ENCODE results near the gene PNN. TPM values are rescaled to one million over a fixed set of nuclear protein-coding genes. Genes with fewer than 3 reads are reported as not detected.
"Not testable (repeated sequence)": the region's sequence is repeated elsewhere in the genome, so short reads cannot be mapped to it uniquely, and the experiment has no call there.

The PNN gene
- total RNA-seq, 1 experiment from 2014 or later: 93.5 TPM

DNA sequence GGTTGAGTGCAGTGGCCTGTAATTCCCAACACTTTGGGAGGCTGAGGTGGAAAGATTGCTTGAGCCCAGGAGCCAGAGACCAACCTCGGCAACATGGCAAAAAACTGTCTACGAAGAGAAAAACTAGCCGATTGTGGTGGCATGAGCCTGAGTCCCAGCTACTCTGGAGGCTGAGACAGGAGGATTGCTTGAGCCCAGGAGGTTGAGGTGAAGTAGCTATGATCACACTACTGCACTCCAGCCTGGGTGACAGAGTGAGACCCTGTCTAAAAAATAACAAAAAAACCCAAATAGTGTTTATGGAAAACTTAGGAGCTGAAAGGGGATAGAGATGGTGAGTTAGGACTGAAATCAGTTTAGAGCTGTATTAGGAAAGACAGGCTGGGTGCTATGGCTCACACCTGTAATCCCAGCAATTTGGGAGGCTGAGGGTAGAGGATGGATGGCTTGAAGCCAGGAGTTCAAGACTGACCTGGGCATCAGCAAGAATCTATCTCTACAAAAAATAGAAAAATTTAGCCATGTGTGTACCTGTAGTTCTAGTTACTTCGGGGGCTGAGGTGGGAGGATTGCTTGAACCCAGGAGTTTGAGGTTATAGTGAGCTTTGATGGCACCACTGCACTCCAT, 9.7 kb downstream of the PNN start:
- peak overlapping the region; percentile 70 for H3K27ac Mint-ChIP-seq (ENCODE audit: unreplicated experiment)

DNA sequence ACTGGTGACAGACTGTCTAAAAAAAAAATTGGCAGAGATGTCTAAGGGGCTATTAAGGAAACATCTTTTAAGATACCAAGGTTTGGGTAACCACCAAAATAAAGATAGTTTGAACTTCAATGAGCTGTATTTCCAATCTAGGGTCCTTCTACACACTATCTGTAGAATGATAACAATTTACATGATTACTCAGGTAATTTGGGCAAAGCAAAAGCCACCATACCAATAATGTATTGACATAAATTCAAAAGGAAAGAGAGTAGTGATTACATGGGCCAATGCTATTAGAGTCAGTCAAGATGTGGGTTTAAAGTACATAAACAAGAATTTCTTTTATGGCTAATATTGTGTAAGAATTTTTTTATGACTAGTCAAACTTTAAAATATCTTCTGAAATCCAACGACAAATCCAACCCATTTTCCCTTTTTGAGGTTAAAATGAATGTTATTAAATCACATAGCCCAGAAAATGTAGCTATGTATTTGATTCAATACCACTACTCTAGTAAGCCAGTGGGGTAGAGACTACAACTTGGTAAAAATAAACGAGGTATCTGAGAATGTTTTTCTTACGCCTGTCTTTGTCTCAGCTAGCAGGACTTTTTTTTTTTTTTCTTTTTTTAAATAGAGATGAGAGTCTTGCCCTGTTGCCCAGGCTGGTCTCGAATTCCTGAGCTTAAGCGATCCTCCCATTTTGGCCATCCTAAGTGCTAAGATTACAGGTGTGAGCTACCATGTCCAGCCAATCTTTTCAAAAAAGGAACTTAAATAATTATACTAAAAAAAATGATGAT, 10.4 kb downstream of the PNN start:
- intact Hi-C loops (cut with micrococcal nuclease; ENCODE audit: unreplicated experiment): no loop called here
- Mint-ChIP-seq H3K9me3 (ENCODE audit: low read depth, unreplicated experiment) (no peaks in the 10 kb centered on the region), H3K27ac (ENCODE audit: unreplicated experiment) (no peak overlapping the region), H3K36me3 (ENCODE audit: insufficient read depth, unreplicated experiment) (peaks cover 15% of the 10 kb centered on the region), H3K27me3 (ENCODE audit: unreplicated experiment) (no peaks in the 10 kb centered on the region), H3K4me3 (ENCODE audit: low read depth, unreplicated experiment) (peak overlapping the region; percentile 17), H3K4me1 (ENCODE audit: low read depth, unreplicated experiment) (no peaks in the 10 kb centered on the region)
- BruUV-seq (replicated peaks): no TSS peak
- CTCF ChIA-PET: interaction anchor here (0.5 to 0.7 kb wide), 2 partner anchors 27 to 81 kb away, joined by 3 to 8 read pairs; no protein-coding TSS in a partner anchor
- TF ChIP-seq, protein P1, sequence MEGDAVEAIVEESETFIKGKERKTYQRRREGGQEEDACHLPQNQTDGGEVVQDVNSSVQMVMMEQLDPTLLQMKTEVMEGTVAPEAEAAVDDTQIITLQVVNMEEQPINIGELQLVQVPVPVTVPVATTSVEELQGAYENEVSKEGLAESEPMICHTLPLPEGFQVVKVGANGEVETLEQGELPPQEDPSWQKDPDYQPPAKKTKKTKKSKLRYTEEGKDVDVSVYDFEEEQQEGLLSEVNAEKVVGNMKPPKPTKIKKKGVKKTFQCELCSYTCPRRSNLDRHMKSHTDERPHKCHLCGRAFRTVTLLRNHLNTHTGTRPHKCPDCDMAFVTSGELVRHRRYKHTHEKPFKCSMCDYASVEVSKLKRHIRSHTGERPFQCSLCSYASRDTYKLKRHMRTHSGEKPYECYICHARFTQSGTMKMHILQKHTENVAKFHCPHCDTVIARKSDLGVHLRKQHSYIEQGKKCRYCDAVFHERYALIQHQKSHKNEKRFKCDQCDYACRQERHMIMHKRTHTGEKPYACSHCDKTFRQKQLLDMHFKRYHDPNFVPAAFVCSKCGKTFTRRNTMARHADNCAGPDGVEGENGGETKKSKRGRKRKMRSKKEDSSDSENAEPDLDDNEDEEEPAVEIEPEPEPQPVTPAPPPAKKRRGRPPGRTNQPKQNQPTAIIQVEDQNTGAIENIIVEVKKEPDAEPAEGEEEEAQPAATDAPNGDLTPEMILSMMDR (IDR thresholded peaks at IDR 0.05; ENCODE audit: unreplicated experiment): no peak
- DNase-seq: no peak

More for the DNA sequence above, 9.7 kb downstream of the PNN start:
- no peaks in the 10 kb centered on the region for H3K9me3 Mint-ChIP-seq (ENCODE audit: low read depth, unreplicated experiment)
- CTCF ChIA-PET: interaction anchor here (0.7 kb wide), 2 partner anchors 82 to 672 kb away, joined by 3 to 5 read pairs; no protein-coding TSS in a partner anchor
- H3K4me3 Mint-ChIP-seq (ENCODE audit: low read depth, unreplicated experiment): peak overlapping the region; percentile 17
- no peak for DNase-seq
- no peaks in the 10 kb centered on the region for H3K27me3 Mint-ChIP-seq (ENCODE audit: unreplicated experiment)
- TF ChIP-seq, protein P1 (IDR thresholded peaks at IDR 0.05; ENCODE audit: unreplicated experiment): no peak
- peaks cover 18% of the 10 kb centered on the region for H3K36me3 Mint-ChIP-seq (ENCODE audit: insufficient read depth, unreplicated experiment)
- no TSS peak for BruUV-seq (replicated peaks)
- intact Hi-C loops (cut with micrococcal nuclease; ENCODE audit: unreplicated experiment): no loop called here
- no peaks in the 10 kb centered on the region for H3K4me1 Mint-ChIP-seq (ENCODE audit: low read depth, unreplicated experiment)

DNA sequence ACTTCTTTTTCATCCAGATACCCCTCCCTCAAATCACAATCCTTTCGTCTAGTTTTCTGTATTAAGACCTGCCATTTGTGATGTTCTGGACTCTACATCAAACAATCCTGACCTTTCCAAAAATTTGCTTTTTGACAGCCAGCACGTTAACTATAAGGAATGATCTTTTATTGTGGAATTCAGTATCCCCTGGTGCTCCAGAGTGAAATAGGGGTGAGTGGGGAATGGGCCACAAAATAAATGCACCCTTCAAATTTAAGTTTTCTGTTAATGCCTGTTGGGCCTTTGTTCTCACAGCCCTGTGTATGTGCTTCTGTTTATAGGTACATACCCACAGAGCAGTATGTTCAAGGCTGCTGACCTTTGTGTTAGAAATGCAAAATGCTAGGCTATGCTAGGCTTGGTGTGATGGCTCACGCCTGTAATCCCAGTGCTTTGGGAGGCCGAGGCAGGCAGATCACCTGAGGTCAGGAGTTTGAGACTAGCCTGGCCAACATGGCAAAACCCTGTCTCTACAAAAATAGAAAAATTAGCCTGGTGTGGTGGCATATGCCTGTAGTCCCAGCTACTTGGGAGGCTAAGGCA, 12.0 kb downstream of the PNN start:
- Mint-ChIP-seq H3K27ac (ENCODE audit: unreplicated experiment) (no peak overlapping the region), H3K9me3 (ENCODE audit: low read depth, unreplicated experiment) (no peaks in the 10 kb centered on the region), H3K27me3 (ENCODE audit: unreplicated experiment) (no peaks in the 10 kb centered on the region), H3K4me1 (ENCODE audit: low read depth, unreplicated experiment) (no peaks in the 10 kb centered on the region), H3K36me3 (ENCODE audit: insufficient read depth, unreplicated experiment) (peaks cover 15% of the 10 kb centered on the region), H3K4me3 (ENCODE audit: low read depth, unreplicated experiment) (no peak overlapping the region)
- DNase-seq: no peak
- CTCF ChIA-PET: no interaction called here
- intact Hi-C loops (cut with micrococcal nuclease; ENCODE audit: unreplicated experiment): no loop called here
- BruUV-seq (replicated peaks): no TSS peak
- TF ChIP-seq, protein P1 (IDR thresholded peaks at IDR 0.05; ENCODE audit: unreplicated experiment): no peak

DNA sequence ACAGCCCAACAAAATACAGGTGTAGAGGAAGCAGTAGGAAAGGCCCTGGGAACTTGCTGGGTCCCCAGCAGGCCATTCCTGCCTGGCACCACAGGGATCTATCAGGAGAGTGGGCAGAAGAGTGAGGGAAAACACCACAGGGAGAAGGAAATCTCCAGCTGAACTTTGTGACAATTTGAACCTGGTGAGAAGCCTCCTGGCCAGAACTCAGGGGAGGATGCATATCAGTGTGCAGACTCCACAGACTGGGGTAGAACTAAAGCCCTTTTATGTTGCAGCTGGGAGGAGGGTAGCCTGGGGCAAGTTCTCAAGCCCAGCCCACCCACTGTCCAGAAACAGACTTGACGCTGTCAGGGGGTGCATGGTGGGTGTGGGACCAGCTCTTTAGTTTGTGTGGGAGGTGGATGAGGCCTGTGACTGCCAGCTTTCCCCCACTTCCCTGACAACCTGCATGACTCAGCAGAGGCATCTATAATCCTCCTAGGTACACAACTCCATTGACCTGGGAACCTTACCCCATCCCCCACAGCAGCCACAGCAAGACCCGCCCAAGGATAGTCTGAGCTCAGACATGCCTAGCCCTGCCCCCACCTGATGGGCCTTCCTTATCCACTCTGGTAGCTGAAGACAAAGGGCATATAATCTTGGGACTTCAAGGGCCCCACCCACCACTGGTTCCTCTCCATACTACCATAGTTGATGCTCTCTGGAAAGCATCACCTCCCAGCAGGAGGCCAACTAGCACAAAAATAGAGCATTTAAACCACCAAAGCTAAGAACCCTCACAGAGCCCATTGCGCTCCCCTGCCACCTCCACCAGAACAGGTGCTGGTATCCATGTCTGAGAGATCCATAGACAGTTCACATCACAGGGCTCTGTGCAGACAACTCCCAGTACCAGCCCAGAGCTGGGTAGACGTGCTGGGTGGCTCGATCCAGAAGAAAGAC, 28.9 kb downstream of the PNN start:
- Mint-ChIP-seq H3K4me1 (ENCODE audit: low read depth, unreplicated experiment) (peaks cover 25% of the 10 kb centered on the region), H3K27me3 (ENCODE audit: unreplicated experiment) (no peaks in the 10 kb centered on the region), H3K36me3 (ENCODE audit: insufficient read depth, unreplicated experiment) (no peaks in the 10 kb centered on the region), H3K27ac (ENCODE audit: unreplicated experiment) (peak overlapping the region; percentile 1), H3K9me3 (ENCODE audit: low read depth, unreplicated experiment) (no peaks in the 10 kb centered on the region), H3K4me3 (ENCODE audit: low read depth, unreplicated experiment) (no peak overlapping the region)
- no TSS peak for BruUV-seq (replicated peaks)
- CTCF ChIA-PET: interaction anchor here (1.2 kb wide), 1 partner anchor 28 kb away, joined by 3 read pairs; no protein-coding TSS in a partner anchor
- TF ChIP-seq, protein P1 (IDR thresholded peaks at IDR 0.05; ENCODE audit: unreplicated experiment): no peak
- peak; percentile 31 for DNase-seq
- intact Hi-C loops (cut with micrococcal nuclease; ENCODE audit: unreplicated experiment): no loop called here

DNA sequence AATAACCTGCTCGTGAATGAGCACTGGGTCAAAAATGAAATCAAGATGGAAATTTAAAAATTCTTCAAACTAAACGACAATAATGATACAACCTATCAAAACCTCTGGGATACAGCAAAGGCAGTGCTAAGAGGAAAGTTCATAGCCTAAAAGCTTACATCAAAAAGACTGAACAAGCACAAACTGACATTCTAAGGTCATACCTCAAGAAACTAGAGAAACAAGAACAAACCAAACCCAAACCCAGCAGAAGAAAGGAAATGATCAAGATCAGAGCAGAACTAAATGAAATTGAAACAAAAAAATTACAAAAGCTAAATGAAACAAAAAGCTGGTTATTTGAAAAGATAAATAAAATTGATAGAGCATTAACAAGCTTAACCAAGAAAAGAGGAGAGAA, 32.4 kb downstream of the PNN start:
- H3K4me3 Mint-ChIP-seq (ENCODE audit: low read depth, unreplicated experiment); DNase-seq; BruUV-seq (replicated peaks); intact Hi-C loops (cut with micrococcal nuclease; ENCODE audit: unreplicated experiment); H3K27me3 Mint-ChIP-seq (ENCODE audit: unreplicated experiment); H3K9me3 Mint-ChIP-seq (ENCODE audit: low read depth, unreplicated experiment); CTCF ChIA-PET; H3K27ac Mint-ChIP-seq (ENCODE audit: unreplicated experiment); H3K36me3 Mint-ChIP-seq (ENCODE audit: insufficient read depth, unreplicated experiment): not testable (repeated sequence)
- peaks cover 17% of the 10 kb centered on the region for H3K4me1 Mint-ChIP-seq (ENCODE audit: low read depth, unreplicated experiment)

Data from Calu3 (cell line).